T-helper 1 cell treated with Interleukin-12 subunit alpha and Interleukin-12 subunit beta and Interleukin-4 antibody, amounts not matched to agents 30 ng/mL and 1 ng/mL, for 36 hours (primary cell): ENCODE measurements around the gene RBSN. TPM values are rescaled to one million over a fixed set of nuclear protein-coding genes. Genes with fewer than 3 reads are reported as not detected.

Source experiments
- intact Hi-C: fragments of 100-400 bp; cut with micrococcal nuclease; formaldehyde crosslinking; loops from one replicate; pipeline ENCODE4 v1.15.1; 2024
- total RNA-seq: library from RNA; stranded (reverse); gene quantifications from 2 replicates; pipeline ENCODE4 v1.2.3, GENCODE V29; 2022

The RBSN gene
- total RNA-seq, 1 donor from 2014 or later = 18.1 TPM

DNA sequence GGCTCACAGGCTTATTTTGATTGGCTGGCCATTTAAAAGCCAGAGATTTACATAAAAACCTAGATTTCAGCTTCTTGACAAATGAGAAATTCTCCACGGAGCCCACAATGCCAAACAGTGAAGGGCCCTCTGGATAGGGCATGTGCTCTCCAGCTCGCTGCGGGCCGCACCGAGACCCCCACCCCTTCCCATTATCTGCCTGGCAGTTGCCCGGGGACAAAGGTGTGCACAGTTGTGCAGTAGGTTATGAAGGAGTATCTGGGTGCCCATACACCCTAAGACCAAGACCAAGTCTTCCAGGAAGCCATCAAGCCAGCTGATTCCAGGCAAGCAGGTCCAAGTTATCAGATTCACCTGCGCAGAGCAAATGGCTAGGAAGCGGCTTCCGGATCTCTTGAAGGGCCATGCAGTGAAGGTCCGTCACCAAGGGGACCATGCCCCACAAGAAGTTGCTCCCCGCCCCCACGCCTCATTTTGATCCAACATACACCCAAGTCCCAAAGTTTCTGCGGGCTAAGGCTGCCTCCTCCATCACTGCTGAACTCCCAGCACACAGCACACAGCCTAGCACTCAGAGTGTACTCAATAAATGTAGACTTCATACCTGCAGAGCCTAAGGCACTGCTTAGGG is 35.2 kb downstream of the RBSN start:
- intact Hi-C loops = loop anchor here (10.0 kb wide), 1 partner anchor 629 kb away; no protein-coding TSS in a partner anchor

DNA sequence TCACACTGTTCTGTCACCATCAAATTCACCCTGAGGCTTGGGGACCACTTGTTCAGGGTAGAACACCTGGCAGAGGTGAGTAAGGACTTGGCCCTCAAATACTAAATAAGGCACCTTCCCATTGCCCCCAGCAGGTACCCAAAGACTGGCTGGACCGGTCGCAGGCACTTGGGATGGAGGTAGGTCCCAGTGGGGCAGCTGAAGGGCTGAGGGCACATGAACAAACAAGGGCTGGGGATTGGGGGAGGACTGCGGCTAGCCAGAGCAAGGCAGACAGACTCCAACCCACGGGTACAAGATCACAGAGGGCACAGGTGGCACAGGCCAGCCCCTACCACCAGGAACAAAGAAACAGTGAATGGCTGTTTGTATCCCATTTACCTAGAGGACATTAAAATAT is 35.7 kb downstream of the RBSN start:
- intact Hi-C loops = loop anchor here (10.0 kb wide), 1 partner anchor 628 kb away; no protein-coding TSS in a partner anchor

DNA sequence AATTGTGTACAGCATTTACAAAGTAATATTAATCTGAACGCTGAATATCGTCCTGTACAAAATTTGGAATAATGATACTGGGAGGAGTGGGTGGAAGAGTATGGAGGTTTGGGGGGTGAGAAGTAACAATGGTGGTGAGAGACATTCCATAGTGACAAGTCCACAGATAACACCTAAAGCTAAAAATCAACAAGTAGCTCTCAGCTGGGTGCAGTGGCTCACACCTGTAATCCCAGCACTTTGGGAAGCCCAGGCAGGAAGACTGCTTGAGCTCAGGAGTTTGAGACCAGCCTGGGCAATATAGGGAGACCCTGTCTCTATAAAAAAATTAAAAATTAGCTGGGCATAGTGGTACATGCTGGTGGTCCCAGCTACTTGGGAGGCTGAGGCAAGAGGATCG is 38.9 kb downstream of the RBSN start:
- intact Hi-C loops = loop anchor here (10.0 kb wide), 1 partner anchor 625 kb away; no protein-coding TSS in a partner anchor

DNA sequence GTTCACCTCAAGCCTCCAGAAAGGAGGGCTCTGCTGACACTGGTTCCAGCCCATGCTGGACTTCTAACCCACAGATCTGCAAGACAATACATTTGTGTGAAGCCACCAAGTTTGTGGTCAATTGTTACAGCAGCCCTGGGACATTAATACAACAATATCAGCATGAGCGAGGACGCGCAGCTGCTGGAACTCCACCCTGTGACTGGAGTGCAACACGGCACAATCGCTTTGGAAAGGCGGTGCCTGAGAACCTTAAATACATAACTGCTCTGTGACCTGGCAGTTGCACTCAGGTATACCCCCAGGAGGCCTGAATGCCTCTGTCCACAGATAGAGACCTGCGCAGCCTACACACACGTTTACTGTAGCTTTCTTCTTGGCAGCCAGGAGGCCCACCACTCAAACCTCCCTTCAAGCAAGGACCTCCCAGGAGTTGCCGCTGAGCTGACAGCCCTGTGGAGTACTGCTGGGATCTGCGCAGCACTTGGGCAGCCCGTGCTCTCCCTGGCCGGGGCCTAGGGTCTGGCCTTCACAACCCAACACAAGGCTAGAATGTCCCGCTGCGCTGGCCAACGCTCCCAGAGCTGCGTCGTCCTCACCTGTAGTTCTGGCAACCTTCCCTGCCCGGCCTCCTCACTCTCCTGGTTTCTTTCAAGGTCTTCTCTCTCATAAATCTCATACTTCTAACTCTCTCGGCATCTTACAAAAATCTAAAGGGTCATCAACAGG is 42.1 kb downstream of the RBSN start:
- intact Hi-C loops = no loop called here

DNA sequence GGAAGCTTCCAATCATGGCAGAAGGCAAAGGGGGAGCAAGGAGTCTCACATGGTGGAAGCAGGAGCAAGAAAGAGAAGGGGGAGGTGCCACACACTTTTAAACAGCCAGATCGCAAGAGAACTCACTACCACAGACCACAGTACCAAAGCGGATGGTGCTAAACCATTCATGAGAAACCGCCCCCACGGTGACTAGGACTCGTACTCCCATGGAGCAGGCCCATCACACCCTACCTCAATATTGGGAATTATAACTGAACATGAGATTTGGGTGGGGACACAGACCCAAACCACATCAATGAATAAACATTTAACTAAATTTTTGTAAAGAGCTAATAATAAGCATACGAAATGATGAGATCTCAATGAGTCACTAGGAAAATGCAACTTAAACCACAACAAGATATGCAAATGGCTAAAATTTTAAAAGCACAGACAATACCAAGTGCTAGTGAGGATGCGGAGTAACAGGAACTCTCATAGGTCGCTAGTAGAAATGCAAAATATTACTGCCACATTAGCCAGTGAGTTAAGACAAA is 43.9 kb downstream of the RBSN start:
- intact Hi-C loops = loop anchor here (1.0 to 2.0 kb wide), 2 partner anchors 10 to 44 kb away; partner anchors contain the start of genes MRPS25 and RBSN

DNA sequence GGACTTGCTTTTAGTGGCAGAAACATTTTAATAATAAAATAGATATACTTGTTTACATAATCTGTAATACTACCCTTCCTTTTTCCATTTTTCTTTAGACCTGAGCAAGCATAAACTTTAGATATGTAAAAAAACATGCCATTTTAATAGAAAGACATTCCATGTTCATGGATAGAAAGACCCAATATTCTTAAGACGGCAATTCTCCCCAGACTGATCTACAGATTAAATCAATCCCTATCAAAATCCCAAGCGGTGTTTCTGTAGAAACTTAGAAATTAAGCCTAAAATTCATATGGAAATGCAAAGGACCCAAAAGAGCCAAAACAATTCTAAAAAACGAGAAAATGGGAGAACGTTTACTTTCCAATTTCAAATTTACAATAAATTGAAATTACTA is 45.4 kb downstream of the RBSN start:
- intact Hi-C loops = no loop called here

DNA sequence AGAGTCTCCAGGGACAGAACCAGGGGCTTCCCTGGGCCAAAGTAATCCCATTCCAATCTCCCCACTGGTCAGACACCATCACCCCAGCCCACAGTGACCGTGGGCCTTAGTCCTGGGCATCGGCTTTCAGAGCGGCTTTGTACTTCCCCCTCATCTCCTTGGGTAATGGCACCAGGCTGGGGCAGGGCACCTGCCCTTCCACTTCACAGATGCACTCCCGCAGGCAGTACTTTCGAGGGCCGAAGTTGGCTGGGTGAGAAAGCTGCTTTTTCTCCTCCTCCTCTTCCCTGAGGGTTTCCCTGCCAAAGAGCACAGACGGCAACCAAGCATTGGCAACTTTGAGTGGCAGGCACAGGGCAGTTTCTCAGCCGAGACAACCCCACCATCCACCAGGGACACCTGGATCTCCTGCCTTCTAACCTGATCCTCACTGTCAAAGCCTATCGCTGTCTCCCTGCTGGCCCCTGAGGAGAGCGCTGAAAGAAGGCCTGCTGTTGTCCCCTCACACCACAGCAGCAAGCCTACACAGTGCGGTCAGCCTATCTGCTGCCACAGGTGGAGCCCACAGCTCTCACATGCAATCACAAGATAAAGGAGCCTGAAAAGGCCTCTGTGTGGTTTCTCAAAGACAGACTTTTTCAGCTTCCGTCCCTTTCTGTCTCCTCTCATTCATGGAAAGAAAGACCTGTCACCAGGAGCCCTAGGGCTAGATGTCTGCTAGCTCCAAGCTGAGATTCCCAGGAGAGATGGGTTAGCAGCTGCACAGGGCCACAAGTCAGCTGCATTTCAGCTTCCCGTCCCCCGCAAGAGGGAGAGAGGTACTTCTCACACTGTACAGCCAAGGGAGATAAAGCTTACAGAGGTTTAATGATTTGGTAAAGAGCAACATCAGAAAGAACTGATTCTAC is 46.4 kb downstream of the RBSN start:
- intact Hi-C loops = no loop called here

DNA sequence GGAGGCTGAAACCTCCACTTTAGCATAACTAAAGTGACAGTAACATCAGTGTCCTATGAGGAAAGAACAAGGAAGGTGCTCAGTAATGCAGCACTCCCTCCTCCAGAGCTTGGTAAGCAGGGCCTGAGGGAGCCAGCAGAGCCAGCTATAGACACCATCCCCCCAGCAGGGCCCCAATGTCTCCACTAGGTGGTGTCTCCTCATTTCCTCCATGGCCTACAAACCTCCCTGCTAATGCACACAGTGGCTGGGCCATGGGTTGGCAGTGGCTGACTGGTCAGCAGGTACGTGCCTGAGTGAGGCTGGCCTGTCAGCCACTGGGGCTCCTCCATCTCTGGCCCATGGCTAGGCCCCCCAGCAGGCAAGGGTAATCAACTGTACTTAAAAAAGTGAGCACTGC is 47.4 kb downstream of the RBSN start:
- intact Hi-C loops = loop anchor here (1.0 kb wide), 1 partner anchor 14 kb away; the partner anchor contains the start of gene MRPS25

DNA sequence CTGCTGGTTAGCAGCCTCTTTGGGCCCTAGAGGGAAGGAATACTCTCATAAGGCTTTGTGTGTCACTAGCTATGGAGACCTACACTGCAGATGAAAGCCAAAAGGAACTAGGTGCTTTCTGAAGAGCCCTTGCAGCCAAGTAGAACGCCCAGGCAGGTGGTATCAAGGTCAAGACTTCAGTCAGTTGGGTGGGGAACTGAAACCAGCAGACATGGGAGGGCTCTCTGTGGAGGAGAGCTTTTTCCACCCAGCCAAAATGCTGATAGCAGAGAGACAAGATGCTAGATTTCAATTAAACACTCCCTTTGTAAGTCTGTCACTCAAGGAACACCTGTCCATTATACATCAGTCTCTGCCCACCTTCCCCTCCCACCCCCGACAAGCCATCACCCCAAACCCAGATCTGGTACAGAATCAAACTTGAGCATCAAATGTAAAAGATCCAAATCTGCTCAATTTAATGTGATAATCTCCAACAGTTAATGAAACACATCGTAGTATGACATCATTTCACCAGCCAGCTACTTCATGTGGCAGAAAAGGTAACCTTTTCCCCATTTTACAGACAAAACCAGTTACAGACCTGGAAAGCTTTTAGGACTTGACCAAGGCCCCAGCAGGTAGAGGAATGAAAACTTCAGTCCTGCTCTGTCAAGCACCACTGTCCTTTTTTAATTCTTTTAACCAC is 48.4 kb downstream of the RBSN start:
- intact Hi-C loops = loop anchor here (1.0 kb wide), 1 partner anchor 15 kb away; the partner anchor contains the start of gene MRPS25

DNA sequence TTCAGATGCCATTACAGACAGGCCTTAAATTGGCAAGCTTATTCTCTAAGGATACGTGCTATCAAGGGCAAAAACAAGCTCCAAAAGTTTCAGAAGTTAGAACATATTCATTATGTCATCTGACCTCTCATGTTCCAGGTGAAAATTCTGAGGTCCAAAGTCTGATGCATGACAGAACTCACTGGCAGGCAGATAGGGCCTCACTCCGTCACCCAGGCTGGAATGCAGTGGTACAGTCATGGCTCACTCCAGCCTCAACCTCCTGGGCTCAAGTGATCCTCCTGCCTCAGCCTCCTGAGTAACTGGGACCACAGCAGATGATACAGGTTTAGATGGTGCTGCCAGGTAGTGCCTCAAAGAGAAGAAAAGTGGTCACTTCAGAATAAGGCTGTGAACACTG is 49.4 kb downstream of the RBSN start:
- intact Hi-C loops = no loop called here

DNA sequence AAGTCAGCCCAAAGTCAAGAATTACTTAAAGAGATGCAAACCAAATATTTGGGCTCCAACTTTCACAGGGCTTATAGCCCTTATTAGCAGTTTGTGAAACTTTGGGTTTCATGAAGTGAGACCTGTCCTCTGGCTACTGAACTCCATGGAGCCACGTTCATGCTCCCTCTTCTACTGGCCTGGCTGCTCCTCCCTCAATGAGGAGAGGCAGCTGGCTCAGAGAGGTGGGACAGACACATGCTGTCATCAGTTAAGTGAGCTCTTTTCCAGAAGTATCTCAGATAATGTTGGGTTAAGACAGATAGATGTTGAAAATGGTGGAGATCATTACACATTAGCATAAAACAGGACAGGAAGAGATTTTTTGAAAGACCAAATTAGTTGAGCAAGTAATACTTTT is 53.3 kb downstream of the RBSN start:
- intact Hi-C loops = no loop called here

DNA sequence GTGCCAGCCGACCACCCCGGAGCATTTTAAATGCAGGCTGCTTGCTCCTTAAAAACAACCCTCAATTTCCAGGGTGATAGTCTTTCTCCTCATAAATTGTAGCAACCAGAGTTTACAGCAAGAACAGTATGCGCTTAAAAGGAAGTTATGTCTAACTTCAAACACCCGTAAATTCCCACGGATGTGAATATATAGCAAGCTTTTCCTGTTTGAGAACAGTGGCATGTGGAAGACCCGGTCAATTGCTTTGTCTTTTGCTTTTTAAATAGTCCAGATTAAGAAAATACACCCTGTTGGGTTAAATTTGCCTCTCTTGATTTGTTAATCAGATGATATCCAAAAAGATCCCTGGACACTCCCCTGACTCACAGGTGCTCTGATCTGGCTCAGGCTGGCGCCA is 54.6 kb downstream of the RBSN start:
- intact Hi-C loops = no loop called here

DNA sequence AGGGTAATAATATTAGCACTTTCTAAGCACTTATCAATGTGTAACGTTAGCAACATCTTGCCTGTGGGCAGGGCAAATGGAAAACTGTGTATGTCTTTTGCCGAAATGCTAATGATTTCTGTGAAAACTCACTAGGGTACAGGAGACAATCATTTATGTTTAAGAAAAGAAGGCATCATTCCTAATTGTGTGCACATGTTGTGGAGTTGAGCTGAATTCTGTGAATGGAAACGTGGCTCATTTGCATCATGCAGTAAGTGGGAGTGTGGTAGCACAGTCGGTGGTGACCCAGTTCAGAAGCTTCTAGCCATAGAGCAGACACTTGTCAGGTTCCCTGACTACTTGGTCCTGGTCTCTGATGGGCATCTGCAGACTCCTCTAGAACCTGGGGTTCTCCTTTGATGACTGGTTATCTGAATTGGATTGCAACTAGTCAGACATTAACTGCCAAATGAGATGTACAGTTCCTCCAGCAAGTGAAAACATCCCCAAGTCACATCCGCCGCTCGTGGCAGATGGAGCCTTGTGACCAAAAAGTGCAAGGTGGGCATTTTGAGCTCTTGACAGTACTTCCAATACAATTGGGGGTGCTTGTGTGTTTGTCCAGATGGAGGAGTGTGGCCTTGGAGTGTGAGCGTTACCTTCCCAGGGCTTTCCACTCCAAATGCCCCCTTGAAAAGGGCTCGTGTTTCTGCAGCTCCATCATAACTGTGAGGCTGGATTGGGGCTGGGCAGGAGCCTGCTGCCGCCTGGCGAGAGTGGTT is 55.4 kb downstream of the RBSN start:
- intact Hi-C loops = no loop called here

DNA sequence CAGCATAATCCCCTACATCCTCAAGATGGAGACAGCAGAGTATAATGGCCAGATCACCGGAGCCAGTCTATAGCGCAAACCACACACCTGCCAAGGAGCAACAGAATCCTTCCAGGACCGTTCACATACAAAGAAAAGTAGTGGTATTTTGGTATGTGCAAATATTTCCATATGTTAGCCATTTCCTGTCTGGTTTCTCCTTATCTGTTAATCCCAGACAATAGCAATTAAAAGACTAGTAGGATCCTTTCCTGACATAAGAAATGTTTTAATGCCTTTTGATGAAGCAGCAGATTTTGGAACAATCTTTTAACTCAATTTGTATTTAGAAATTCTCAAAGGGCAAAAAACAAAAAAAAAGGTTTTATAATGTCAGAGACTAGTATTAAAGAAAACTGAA is 56.0 kb downstream of the RBSN start:
- intact Hi-C loops = no loop called here

DNA sequence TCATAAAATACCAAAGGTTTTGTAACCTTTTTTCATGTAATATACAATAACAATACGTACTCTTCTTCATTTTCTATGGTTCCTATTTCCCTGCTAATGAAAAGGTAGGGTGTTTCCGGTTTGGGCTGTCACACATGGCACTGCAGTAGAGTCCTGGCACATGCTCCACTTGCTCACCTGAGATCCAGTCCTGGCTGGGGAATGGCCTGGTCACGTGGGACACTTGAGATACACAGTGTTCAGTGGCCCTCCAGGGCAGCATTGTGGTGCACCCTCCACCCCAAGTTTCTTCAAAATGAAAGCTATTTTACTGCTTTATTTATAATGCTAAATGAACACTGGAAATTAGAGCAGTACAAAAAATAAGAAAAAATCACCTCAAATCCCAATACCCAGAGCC is 57.0 kb downstream of the RBSN start:
- intact Hi-C loops = no loop called here

DNA sequence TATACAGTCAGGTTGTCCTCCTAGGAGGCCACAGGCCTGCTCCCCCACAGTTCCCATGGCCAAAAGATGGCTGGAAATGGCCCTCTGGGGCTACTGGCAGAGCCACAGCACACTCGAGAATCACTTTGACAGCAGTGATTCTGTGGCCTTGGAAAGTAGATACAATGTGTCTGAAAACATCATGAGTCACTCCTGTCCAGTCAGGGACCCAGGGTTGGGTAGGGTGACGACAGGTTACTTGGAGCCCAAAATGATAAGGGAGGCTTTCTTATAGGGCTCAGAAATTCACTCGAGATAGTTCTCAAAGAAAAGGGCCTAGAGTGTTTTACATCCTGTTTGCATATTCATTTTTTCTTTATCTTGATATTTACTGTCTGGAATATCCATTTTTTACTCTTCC is 58.1 kb downstream of the RBSN start:
- intact Hi-C loops = no loop called here

DNA sequence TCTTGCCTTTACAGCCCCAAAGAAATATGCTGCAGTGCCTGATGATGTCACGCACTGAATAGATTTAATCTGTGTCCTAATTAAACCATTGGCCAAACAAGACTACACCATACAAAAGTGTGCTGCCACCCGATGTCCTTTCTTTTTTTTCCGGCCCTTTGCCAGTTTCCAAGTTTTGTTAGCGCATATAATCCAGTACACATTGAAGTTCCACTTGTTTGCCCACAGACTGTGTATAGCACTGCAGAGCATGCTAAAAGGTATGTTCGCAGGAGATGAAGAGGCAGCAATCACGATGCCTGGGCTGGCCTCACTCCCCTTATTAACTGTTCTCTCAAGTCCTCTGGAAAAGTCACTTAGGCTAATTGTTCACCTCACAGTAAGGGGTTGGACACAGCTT is 60.6 kb downstream of the RBSN start:
- intact Hi-C loops = no loop called here

DNA sequence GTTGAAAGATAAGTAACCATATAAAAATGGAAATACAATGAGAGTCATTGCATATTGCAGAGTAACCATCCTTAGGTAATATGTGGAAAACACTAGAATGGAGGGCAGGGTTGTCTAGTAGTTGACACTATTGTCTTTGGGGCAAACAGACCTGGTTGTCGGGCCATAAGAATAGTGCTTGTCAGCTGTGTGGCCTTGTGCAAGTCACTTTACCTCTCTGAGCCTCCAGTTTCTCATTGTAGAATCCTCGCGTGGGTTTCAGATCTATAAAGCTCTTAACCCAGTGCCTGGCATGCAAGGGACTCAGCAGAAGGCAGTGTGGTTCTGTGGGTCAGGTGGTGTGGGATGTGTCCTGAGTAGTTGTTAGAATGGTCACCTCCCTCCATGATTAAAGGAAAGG is 65.8 kb downstream of the RBSN start:
- intact Hi-C loops = no loop called here

DNA sequence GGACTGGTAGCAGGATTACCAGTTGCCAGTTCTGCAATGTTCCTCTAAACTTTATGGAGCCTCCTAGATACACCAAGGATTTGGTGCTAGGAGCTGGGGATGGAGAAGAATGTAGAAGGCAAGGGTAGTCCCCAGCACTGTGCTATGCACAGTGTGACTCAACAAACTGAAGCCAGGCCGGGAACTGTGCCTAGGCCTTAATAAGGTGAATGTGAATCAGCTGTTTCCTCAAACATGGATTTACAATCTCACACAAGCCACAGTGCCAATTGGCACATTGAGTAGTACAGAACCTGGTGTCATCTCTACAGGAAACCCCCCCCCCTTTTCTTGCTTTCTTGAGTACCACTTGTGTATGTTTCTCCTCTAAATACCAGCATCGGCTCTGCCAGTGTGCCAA is 66.3 kb downstream of the RBSN start:
- intact Hi-C loops = no loop called here

DNA sequence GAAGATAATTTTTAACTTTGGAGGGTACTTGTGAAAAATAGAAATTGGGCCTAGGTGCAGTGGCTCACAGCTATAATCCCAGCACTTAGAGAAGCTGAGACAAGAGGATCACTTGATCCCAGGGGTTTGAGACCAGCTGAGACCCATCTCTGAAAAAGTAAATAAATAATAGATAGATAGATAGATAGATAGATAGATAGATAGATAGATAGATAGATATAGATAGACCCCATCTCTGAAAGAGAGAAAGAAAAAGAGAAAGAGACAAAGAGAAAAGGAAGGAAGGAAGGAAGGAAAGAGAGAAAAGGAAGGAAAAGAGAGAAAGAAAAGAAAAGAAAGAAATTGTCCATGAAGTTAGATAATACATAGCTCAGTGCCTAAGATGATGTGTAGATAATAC is 69.3 kb downstream of the RBSN start:
- intact Hi-C loops = no loop called here
